OCI-LY1 (cell line): ENCODE results near the gene KLHDC8A.
A peak's percentile ranks its signal among the peaks of the same experiment; 100 is the strongest.

Source experiments
- EZH2 ChIP-seq: fragments of 200-600 bp; sonication (generic), shearing (Covaris generic); IDR thresholded peaks from 2 replicates; pipeline ENCODE4 v1.8.0; 2017; ENCODE audit warnings: borderline replicate concordance, mixed run types, mild to moderate bottlenecking, antibody characterized with exemption, low read length, moderate library complexity, mixed read lengths
- TF ChIP-seq, protein P1 (sequence below): fragments of 200-600 bp; sonication (generic), shearing (Covaris generic); IDR thresholded peaks from 2 replicates; pipeline ENCODE4 v1.5.1; 2017; ENCODE audit warnings: mild to moderate bottlenecking, antibody characterized with exemption, low read length, moderate library complexity, mixed read lengths

- TF ChIP-seq, protein P1, sequence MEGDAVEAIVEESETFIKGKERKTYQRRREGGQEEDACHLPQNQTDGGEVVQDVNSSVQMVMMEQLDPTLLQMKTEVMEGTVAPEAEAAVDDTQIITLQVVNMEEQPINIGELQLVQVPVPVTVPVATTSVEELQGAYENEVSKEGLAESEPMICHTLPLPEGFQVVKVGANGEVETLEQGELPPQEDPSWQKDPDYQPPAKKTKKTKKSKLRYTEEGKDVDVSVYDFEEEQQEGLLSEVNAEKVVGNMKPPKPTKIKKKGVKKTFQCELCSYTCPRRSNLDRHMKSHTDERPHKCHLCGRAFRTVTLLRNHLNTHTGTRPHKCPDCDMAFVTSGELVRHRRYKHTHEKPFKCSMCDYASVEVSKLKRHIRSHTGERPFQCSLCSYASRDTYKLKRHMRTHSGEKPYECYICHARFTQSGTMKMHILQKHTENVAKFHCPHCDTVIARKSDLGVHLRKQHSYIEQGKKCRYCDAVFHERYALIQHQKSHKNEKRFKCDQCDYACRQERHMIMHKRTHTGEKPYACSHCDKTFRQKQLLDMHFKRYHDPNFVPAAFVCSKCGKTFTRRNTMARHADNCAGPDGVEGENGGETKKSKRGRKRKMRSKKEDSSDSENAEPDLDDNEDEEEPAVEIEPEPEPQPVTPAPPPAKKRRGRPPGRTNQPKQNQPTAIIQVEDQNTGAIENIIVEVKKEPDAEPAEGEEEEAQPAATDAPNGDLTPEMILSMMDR = peak; percentile 33; the same call in 1 of the 2 replicates
- no peak for TF ChIP-seq EZH2
These were observed 35.4 kb downstream of the KLHDC8A start, which contains the start of gene NUAK2 for GRCh38 chr1:205321162-205321958.
